ENCODE data around the gene NEDD4.
"Not testable (repeated sequence)": the region's sequence is repeated elsewhere in the genome, so short reads cannot be mapped to it uniquely, and the experiment has no call there.

Gene NEDD4

DNA sequence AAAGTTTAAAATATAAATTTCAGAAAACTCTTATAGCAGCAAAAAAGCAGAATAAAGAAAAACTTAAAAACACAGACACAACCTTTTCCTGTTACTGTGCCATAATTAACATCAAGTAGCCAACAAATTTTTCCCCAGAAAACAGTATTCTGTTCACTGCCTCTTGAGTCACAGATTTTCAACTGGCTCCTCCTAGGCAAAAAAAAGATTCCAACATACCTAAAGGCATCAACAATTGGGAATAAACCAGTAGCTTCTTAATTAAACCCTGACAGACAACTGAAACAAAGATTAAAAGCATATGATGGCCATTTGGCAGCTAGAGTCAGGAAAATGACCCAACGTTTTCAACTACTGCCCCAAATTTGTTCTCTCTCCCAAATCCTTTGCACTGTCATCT is 10.9 kb upstream of the NEDD4 start:
- DNase-seq: not testable (repeated sequence)

DNA sequence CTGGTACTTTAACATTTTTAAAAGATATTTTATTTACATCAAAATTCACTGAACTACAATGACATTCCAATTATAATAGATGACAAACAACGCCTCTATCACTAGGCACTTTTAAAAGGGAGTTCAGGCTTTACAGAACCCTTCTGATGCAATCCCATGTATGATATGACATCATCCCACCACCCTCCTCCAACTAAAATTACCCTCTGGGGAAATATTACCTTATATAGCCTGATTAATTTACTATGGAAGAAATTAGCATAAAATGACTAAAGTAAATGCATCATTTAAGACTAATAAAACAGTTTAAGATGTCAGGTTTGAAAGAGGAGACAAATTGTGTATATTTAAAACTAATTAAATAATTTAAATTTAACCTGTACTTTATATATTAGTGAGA is 10.4 kb upstream of the NEDD4 start:
- DNase-seq: not testable (repeated sequence)

DNA sequence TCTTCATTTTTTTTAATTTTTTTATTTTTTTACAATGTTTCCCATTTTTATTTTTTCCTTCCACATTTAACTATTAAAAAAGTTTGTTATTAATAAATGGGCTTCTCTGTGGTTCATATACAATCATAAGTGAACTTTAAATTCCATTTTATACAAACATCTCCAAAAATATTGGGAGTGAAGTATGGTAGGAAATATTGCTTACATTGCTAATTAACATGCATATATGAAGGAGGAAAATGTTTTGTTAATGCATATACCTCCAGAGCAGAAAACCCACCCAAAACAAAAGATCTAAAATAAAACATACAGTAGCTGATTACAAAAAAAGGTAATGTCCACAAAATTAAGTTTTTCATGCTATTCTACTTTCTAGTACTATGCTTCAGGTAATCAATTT is 9.9 kb upstream of the NEDD4 start:
- not testable (repeated sequence) for DNase-seq

DNA sequence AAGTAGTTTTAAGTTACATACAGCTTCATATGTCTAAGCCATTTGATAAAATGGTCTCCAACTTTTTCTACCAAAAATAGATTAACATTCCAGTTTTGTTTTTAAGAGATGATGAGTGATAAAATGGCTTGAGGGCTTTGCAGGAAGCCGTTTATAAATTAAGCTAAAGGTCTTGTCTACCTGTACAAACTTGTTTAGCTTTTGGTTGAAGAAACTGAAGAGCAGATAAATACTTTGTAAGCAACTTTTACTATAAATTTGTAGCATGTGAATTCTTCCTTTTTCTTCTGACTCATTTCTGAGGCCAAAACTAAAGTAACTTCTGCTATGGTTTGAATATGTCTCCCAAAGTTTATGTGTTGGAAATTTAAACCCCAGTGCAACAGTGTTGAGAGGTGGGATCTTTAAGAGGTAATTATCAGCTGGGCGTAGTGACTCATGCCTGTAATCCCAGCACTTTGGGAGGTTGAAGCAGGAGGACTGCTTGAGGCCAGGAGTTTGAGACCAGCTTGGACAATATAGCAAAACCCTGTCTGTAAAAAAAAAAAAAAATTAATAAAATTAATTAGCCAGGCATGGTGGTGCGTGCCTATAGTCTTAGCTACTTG is 8.2 kb upstream of the NEDD4 start:
- DNase-seq: no peak

DNA sequence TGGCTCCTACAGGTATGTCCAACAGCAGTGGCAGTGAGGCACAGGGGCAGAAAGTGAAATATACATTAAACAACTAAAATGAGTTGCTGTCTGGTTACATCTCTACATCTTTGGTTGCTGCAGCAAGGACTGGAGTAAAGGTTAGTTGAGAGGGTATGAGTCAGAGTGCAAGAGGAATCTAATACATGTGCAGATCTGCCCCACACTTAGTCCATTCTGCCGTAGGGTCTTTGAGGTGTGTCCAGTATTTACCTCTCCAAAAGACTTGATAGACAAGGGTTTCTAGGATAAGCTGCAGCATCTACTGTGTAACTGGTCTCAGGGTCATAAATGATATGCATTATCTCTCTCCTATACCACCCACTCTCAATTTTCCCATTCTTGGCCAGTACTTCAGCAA is 6.2 kb upstream of the NEDD4 start:
- no peak for DNase-seq

DNA sequence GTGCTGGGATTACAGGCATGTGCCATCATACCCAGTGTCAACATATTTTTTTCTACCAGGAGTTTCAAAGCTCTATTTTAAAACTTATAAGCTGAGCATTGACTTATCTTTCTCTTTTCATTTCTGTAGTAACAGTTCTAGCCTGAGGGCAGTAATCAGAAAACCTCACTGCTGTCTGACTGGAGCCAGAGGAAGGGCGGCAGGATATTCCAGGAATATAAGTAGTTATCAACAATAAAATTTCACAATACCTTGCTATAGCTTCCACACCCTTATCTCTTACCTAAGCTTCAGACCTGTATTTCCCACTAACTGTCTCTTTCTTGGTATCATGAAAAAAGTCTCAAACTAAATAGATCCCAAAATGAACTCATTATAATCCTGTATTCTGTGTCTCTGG is 5.1 kb upstream of the NEDD4 start:
- DNase-seq: no peak

DNA sequence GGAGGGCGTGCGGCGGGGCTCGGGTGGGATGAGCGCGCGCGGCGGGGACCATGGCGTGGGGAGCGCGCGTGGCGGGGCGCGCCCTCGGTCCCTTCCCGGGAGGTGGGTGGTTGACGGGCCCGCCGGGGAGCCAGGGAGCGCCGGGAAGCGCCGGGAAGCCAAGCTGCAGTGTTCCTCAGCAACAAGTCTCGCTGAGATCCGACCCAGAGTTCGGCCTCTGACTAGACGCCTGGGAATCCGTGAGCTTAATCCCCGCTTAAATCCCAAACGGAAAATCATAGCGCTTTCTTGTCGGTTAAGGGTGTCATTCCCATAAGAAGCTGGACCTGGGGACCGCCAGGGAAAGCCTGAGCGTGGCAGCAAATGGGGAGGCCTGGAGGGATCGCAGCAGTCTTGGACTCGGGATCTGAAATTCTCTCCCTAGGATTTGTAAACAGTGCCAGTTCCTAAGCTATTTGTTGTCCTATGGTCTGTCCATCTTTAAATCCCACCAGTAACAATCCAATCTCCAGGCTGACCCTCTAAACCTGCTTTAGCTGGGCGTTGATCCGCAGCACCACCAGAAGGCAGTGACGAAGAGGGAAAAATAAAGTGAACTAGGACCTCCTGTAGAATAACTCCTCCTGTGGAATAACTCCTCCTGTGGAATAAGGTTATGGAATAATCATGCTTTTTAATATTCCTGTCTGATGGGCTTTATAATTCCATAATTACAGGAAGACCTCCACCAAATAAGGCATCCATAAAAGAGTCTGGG is 570 bp upstream of the NEDD4 start:
- DNase-seq: no peak

DNA sequence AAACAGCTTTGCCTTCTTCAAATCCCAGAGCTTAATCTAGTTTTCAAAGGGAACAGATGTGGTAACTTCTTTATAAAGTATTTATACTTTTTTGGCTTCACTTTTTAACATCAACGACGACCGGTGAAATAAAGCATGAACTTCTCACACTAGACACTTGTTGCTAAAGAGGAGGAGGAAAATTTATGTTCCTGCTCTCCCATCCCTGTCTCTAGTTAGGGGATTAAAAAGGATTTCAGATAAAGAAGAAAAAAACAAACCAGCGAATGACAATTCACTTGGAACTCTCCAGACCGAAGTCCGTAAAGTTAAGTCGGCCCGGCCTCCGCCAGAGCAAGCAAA is 672 bp downstream of the NEDD4 start:
- DNase-seq: no peak

DNA sequence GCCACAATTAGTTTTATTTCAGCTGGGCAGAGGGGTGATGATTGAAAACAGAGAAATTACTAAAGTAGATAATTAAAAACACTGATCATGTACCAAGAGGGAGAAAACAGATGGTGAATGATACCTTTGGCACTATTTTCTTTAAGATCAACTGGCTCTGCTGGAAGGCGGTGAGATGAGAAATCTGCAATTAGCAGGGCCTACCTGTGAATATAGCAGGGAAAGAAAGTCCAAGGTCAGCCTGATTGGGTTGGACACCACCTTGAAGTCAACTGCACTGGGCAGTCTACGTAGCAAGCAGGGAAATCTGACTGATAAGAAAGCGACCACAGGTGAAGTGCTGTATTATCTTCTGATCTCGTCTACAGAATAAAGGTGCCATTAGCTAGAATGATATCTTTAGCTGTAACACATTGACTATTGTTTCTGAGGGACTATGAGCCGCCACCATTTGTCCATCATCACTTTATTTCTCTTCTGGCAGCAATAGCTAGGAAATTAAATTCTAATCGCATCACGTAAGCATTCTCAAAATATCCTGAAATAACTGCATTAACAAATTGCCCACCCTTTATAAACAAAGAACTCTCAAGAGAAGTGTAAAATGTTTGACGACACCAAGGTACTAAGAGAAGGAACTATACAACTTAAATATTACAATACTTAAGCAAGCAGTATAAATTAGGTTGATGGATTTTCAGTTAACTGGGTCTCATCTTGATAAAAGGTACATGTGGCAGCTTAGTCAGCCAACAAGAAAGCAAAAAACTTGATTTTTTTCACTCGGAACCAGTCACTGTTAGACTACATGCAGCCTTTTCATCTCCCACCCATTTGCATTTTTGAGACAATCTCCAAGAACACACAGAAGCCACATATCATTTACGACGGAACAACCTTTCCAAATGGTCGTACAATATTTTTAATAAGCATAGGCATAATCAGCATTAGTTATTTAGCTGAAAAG is 1.3 kb downstream of the NEDD4 start:
- no peak for DNase-seq

DNA sequence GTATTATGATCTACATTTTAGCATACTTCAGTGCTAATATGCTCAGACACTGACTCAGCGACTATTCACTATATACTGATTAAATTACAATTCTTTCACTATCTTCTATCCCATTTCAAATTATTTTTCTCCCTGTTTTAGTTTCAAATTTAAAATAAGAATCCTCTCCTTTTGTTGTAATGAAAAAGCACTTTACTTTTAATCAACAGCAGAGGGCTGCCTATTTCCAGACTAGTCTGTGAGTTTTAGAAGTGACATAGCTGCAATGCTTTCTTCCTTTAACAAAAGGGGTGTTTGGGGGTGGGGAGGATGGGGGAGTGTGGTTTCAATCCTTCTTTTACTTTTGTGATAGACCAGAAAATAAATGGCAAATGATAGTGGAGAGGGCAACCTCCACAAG is 2.4 kb downstream of the NEDD4 start:
- no peak for DNase-seq

DNA sequence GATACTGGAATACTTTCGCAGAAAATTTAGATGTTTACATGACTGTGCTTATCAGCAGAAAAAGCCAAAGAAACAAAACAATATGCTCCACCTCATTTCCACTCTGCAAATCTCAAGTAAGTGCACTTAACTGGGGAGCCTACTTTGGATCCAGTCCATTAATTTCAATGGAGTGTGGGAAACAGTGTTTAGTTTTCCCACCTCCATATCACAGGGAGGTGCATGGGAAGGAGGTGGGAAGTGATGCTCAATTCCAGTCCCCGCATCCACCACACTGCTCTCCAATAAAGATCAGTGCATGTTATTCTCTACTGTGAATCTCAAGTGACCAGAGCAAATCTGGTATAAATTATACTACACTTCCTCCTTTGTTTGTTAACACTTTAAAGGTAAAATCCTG is 2.9 kb downstream of the NEDD4 start:
- no peak for DNase-seq

DNA sequence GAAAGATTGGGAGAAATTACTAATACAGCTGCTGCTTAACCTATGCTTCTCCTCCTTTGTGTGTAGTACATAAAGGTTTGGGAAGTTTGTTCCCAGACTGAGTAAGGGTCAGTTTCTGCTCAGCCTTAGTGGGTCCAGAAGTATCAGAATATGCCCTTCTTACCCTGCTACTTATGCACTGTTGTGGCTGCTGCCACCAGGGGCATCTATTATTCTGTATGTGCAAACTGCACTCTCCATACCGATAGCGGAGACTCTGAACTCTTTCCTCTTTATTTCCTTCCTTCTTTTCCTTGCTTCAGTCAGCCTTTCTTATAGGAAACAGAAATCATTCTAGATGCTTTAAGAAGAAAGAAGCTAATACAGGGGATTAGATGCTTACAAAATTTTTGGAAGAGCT is 4.0 kb downstream of the NEDD4 start:
- DNase-seq: no peak

DNA sequence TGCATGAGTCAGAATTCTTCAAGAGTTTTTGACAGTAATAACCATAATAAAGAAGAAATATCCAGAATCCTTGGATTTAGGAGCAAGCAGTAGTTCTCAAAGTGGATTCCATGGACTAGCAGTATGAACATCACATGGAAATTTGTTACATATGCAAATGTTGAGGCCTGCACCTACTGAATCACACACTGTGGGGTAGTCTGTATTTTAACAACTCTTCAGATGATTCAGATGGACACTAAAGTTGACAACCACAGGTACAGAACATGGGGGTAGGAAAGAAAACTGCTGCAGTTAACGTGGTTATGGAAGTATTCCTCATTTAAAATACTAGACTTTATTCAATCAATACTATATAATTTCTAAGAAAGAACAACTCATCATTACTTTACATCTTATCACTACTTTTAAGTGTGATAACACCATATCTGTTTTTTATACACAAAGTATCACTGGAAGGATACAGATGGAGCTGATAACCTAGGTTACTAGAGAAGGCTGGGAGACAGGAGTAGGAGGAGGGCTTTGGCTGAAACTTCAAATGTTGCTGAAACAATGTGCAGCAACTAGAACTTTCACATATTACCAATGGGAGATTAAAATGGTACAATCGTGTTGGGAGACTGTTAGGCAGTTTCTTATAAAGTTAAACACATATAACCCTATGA is 11.7 kb downstream of the NEDD4 start:
- DNase-seq: no peak

DNA sequence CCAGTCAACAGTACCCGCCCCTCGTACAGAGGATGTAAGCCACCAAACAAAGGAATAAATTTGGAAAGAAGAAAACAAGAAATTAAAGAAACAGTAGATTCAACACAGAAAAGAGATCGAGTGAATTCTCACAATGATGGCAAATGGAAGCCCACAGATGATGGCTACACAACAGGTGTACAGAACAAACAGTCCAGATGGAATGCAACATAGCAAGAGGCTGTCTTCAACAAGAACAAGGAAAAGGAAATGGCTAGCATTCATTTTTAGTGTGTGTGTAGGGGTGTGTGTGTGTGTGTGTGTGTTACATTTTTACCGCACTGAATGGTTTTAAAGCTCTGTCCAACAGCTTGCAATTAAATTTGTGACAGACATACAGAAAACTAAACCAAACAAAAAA is 12.9 kb downstream of the NEDD4 start:
- DNase-seq: no peak

DNA sequence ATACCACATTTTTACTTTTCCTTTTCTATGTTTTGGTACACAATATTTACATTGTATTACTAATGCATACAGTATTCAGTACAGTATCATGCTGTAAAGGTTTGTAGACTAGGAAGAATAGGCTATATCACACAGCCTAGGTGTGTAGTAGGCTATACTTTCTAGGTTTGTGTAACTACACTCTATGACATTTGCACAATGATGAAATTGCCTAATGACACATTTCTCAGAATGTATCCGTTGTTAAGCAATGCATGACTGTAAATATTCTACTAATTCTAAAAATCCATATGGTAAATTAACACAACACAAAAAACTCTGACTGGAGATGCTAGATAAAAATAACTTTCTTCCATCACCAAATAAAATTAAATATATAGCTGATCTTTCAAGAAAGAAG is 16.2 kb downstream of the NEDD4 start:
- no peak for DNase-seq

DNA sequence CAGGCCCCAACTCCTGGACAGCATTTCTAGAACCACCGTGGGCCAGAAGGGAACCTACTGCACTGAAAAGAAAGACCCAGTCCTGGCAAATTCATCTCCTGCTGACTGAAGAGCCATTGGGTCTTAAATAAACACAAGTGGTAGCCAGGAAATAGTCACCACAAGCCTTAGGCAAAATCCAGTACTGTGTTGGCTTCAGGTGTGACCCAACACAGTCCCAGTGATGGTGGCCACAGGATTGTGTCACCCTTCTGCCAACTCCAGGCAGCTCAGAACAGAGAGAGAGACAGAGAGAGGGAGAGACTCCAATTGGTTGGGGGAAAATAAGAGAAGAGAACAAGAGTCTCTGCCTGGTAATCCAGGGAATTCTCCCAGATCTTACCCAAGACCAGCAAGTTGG is 23.1 kb downstream of the NEDD4 start:
- DNase-seq: no peak

DNA sequence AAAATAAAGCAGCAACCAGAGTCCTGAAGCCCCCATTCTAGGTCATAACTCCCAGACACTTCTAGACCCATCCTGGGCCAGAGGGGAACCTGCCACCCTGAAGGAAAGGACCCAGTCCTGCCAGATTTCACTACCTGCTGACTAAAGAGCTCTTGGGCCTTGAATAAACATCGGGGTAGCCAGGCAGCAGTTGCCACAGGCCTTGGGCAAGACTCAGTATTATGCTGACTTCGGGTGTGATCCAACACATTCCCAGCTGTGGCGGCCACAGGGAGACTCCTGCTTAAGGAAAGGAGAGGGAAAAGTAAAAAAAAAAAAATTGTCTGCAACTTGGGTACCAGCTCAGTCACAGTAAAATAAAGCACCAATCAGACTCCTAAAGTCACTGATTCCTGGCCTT is 23.8 kb downstream of the NEDD4 start:
- DNase-seq: no peak

DNA sequence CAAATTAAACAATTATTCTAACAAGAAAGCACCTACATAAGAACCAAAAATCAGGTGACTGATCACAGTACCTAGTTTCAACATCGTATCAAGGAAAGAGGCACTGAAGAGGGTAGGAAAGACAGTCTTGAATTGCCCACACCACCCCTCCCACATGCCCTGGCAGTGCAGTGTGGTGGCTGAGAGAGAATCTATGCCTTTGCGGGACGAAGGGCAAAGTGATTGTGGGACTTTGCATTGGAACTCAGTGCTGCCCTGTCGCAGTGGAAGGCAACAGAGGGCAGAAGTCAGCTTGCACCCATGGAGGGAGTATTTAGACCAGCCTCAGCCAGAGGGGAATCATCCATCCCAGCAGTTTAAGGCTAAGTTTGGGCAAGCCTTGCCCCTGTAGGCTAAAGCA is 24.5 kb downstream of the NEDD4 start:
- no peak for DNase-seq

DNA sequence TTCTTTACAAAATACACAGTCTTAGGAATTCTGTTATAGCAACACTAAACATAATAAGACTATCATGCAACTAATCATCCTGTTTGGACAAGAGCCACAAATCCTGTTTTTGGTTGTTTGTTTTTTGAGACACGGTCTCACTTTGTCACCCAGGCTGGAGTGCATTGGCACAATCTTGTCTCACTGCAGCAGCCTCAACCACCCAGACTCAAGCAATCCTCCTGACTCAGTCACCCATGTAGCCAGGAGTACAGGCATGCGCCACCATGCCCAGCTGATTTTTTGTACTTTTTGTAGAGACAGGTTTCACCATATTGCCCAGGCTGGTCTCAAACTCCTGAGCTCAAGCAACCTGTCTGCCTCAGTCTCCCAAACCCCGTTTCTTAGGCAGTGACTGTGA is 28.3 kb downstream of the NEDD4 start:
- DNase-seq: no peak

DNA sequence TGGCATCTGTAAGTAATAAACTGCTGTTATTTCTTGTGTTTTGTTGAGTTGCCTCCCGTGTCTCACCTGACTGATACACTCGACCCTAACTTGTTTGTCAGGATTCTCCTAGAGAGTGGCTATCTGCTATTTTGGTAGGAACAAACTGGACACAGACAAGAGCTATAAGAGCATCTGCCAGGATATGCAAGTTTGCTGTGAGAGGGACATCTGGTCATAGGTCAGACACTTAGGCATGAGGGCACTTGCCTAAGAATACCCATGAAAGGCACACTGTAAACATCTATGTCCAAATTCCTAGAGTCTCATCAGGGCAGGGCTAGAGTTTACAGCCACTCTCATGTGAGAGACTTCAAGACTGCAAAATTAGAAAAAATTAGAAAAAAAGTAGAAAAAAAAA is 32.5 kb downstream of the NEDD4 start:
- no peak for DNase-seq

DNA sequence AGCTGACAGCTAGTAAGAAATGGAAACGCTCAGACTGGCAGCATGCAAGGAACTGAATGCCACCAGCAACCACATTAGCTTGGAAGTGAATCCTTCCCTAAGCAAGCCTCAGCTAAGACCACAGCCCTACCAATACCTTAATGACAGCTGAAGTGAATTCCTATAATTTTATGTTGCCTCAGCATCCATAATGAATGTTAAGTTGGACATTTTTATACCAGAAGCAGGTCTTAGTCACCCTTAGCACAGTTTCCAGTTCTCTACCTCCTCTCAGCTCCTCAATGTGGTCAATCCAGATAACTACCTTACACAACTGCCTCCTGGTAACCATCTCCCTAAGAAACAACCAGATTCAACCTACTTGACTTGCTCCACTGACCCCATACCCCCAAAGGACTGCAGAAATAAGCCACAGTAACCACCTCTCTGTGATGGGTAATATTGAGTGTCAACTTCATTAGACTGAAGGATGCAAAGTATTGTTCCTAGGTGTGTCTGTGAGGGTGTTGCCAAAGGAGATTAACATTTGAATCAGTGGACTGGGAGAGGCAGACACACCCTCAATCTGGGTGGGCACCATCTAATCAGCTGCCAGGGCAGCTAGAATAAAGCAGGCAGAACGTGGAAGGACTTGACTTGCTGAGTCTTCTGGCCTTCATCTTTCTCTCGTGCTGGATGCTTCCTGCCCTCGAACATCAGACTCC is 33.5 kb downstream of the NEDD4 start:
- DNase-seq: no peak

DNA sequence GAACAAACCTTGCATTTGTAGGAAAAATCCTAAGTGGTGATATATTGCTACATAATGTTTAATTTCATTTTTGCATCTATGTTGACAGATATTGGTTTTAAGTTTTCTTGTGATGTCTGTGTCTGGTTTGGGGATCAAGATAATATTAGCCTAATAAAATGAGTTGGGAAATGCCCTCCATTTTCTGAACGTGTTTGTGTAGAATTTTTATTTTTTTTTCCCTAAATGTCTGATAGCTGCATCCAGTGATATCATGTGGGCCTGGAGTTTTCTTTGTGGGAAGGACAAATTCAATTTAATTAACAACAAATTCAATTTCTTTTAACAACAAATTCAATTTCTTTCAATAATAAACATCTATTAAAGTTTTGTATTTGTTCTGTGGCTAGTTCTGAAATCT is 35.1 kb downstream of the NEDD4 start:
- DNase-seq: no peak

Measured in CD4-positive, alpha-beta T cell treated with Interleukin-17A for 4 hours (primary cell).